ENCODE measurements around the gene NKX1-1.
"Not testable (repeated sequence)": the region's sequence is repeated elsewhere in the genome, so short reads cannot be mapped to it uniquely, and the experiment has no call there.

The NKX1-1 gene

GRCh38 chr4:1449475-1449832 lies 43.2 kb upstream of the NKX1-1 start:
- no peak overlapping the region for H3K4me3 ChIP-seq (ENCODE audit: low read depth, low read length)
- in situ Hi-C loops (cut with HindIII; ENCODE audit: low sequenced_read_pairs), result no loop called here
- DNase-seq (ENCODE audit: low read depth), result no peak
- no peak for TF ChIP-seq CTCF (IDR thresholded peaks at IDR 0.05; ENCODE audit: low read depth, low read length, missing control alignments)

GRCh38 chr4:1448589-1449420 lies 42.6 kb upstream of the NKX1-1 start:
- DNase-seq (ENCODE audit: low read depth), result no peak
- no peak for TF ChIP-seq CTCF (IDR thresholded peaks at IDR 0.05; ENCODE audit: low read depth, low read length, missing control alignments)
- no peak overlapping the region for H3K4me3 ChIP-seq (ENCODE audit: low read depth, low read length)
- in situ Hi-C loops (cut with HindIII; ENCODE audit: low sequenced_read_pairs), result no loop called here

- in situ Hi-C loops (cut with HindIII; ENCODE audit: low sequenced_read_pairs), result no loop called here
- no peak for TF ChIP-seq CTCF (IDR thresholded peaks at IDR 0.05; ENCODE audit: low read depth, low read length, missing control alignments)
These were observed 41.7 kb upstream of the NKX1-1 start for GRCh38 chr4:1447676-1448588.

GRCh38 chr4:1446502-1447386 lies 40.5 kb upstream of the NKX1-1 start:
- DNase-seq (ENCODE audit: low read depth), result no peak
- H3K4me3 ChIP-seq (ENCODE audit: low read depth, low read length), result no peak overlapping the region
- no peak for TF ChIP-seq CTCF (IDR thresholded peaks at IDR 0.05; ENCODE audit: low read depth, low read length, missing control alignments)
- in situ Hi-C loops (cut with HindIII; ENCODE audit: low sequenced_read_pairs), result no loop called here

More at GRCh38 chr4:1447676-1448588, 41.7 kb upstream of the NKX1-1 start:
- H3K4me3 ChIP-seq (ENCODE audit: low read depth, low read length), result no peak overlapping the region
- DNase-seq (ENCODE audit: low read depth), result no peak

GRCh38 chr4:1445716-1446445 lies 39.6 kb upstream of the NKX1-1 start:
- no peak for TF ChIP-seq CTCF (IDR thresholded peaks at IDR 0.05; ENCODE audit: low read depth, low read length, missing control alignments)
- DNase-seq (ENCODE audit: low read depth), result no peak
- no peak overlapping the region for H3K4me3 ChIP-seq (ENCODE audit: low read depth, low read length)
- in situ Hi-C loops (cut with HindIII; ENCODE audit: low sequenced_read_pairs), result no loop called here

GRCh38 chr4:1443688-1444172 lies 37.5 kb upstream of the NKX1-1 start:
- DNase-seq (ENCODE audit: low read depth); H3K4me3 ChIP-seq (ENCODE audit: low read depth, low read length); in situ Hi-C loops (cut with HindIII; ENCODE audit: low sequenced_read_pairs): not testable (repeated sequence)
